Neural cell (in vitro differentiated cells): ENCODE measurements around the gene INHBC.

Source experiments
- EP300 ChIP-seq: fragments of 450-650 bp; conservative IDR thresholded peaks from 2 replicates; pipeline ENCODE4 v1.6.1; 2014; ENCODE audit warnings: antibody characterized with exemption, mild to moderate bottlenecking, moderate library complexity; ENCODE audit not compliant: poor library complexity, severe bottlenecking
- EZH2 ChIP-seq: fragments of 200-600, 300-800 bp; shearing (Covaris generic), sonication (generic); IDR thresholded peaks from 2 replicates; pipeline ENCODE4 v1.6.1; 2014; ENCODE audit warnings: antibody characterized with exemption, low read length, borderline replicate concordance, mild to moderate bottlenecking; ENCODE audit not compliant: insufficient read depth, poor library complexity, severe bottlenecking
- MXI1 ChIP-seq: fragments of 450-650 bp; conservative IDR thresholded peaks from 2 replicates; pipeline ENCODE4 v1.6.1; 2014; ENCODE audit warnings: antibody characterized with exemption, mild to moderate bottlenecking; ENCODE audit not compliant: poor library complexity, severe bottlenecking
- POLR2AphosphoS5 ChIP-seq: IDR thresholded peaks from 2 replicates; pipeline ENCODE4 v1.6.1; 2012
- RAD21 ChIP-seq: fragments of 450-650 bp; conservative IDR thresholded peaks from 2 replicates; pipeline ENCODE4 v1.6.1; 2014; ENCODE audit warnings: antibody characterized with exemption, mild to moderate bottlenecking, moderate library complexity
- TF ChIP-seq, protein P1 (sequence below): fragments of 450-650 bp; IDR thresholded peaks from 2 replicates; pipeline ENCODE4 v1.5.1; 2014; ENCODE audit warnings: antibody characterized with exemption, mild to moderate bottlenecking, moderate library complexity; ENCODE audit not compliant: poor library complexity, severe bottlenecking

DNA sequence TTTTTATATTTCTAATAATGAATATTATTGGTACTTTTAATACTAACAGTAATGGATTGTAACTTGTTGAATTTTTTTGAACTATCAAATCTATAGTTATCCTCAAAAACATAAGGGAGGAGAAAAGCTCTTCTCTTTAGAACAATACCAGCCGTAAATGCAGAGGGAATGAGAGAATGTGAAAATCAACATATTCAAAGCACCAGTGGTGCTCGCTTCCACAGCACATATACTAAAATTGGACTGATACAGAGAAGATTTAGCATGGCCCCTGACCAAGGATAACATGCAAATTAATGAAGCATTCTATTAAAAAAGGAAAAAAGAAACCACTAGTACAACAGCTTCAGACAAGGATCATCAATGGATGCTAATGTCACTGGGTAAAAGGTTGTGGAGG, 19.5 kb upstream of the INHBC start:
- TF ChIP-seq POLR2AphosphoS5 = no peak
- TF ChIP-seq, protein P1, sequence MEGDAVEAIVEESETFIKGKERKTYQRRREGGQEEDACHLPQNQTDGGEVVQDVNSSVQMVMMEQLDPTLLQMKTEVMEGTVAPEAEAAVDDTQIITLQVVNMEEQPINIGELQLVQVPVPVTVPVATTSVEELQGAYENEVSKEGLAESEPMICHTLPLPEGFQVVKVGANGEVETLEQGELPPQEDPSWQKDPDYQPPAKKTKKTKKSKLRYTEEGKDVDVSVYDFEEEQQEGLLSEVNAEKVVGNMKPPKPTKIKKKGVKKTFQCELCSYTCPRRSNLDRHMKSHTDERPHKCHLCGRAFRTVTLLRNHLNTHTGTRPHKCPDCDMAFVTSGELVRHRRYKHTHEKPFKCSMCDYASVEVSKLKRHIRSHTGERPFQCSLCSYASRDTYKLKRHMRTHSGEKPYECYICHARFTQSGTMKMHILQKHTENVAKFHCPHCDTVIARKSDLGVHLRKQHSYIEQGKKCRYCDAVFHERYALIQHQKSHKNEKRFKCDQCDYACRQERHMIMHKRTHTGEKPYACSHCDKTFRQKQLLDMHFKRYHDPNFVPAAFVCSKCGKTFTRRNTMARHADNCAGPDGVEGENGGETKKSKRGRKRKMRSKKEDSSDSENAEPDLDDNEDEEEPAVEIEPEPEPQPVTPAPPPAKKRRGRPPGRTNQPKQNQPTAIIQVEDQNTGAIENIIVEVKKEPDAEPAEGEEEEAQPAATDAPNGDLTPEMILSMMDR = no peak
- no peak for TF ChIP-seq RAD21
- TF ChIP-seq EP300 = no peak
- TF ChIP-seq MXI1 = no peak
- no peak for TF ChIP-seq EZH2
